HepG2 (cell line): ENCODE measurements around the gene USP5. TPM values are rescaled to one million over a fixed set of nuclear protein-coding genes. Genes with fewer than 3 reads are reported as not detected.

ENCODE experiments used
- ATAC-seq: fragments of 200-7000 bp; cut with Tn5 transposase; 3 replicates; pipeline ENCODE4 v1.9.1; 2020; ENCODE audit warnings: mild to moderate bottlenecking, moderate library complexity
- BruUV-seq: library from RNA; stranded (reverse); fragments of 400-500 nt; replicated peaks from 2 replicates; lab custom pipeline; 2021; lab: Mats Ljungman, UMichigan
- CTCF ChIA-PET: fragments of 300-600 bp; formaldehyde crosslinking; extraction: SDS; loops from one replicate; lab custom pipeline; 2021; ENCODE audit warnings: low total read pairs, inconsistent platforms, low intra/inter-chr PET ratio; lab: Yijun Ruan, JAX
- POLR2A ChIA-PET: fragments of 350-600 bp; sonication (Branson Sonifier 250); formaldehyde crosslinking; loops from one replicate; lab custom pipeline; 2020; ENCODE audit warnings: antibody characterized with exemption, inconsistent platforms; lab: Yijun Ruan, JAX
- DNase-seq: peaks from one replicate; pipeline ENCODE4 v3.0.0-alpha.2; 2015; ENCODE audit warnings: low spot score
- FAIRE-seq: peaks from 3 replicates; lab custom pipeline; 2011; peaks lifted over from hg19 to GRCh38; lab: Jason Lieb, UNC
- H2AFZ ChIP-seq: one replicate; pipeline ENCODE4 v1.6.1; 2011; ENCODE audit warnings: low read length, inconsistent platforms
- H3K27ac ChIP-seq: fragments of 300-600 bp; 3 replicates; pipeline ENCODE4 v1.8.0; 2011; ENCODE audit warnings: mixed run types, mild to moderate bottlenecking, mixed read lengths, low read length, inconsistent platforms; ENCODE audit not compliant: insufficient read depth; ENCODE audit errors: extremely low read length
- H3K27me3 ChIP-seq, 2 experiments: fragments of 200-600 bp in 1 of 2; 2 replicates in 1 of 2; 3 replicates in 1 of 2; pipeline versions ENCODE4 v1.6.0 to v1.8.0; 2011; ENCODE audit warnings: low read length in 2 of 2, mild to moderate bottlenecking in 2 of 2, moderate library complexity in 2 of 2, inconsistent platforms in 1 of 2; ENCODE audit not compliant: insufficient read depth in 2 of 2, control insufficient read depth in 1 of 2
- H3K36me3 ChIP-seq, 2 experiments: fragments of 200-600 bp in 1 of 2; replicated peaks in 1 of 2; 2 replicates in 1 of 2; 3 replicates in 1 of 2; pipeline versions ENCODE4 v1.5.1 to v1.8.0; 2011; ENCODE audit warnings: low read length in 2 of 2, inconsistent platforms in 1 of 2; ENCODE audit not compliant: insufficient read depth in 2 of 2, control insufficient read depth in 1 of 2
- H3K4me1 ChIP-seq: 2 replicates; pipeline ENCODE4 v1.5.1; 2012; ENCODE audit warnings: low read length, inconsistent platforms; ENCODE audit not compliant: insufficient read depth
- H3K4me2 ChIP-seq: 2 replicates; pipeline ENCODE4 v1.6.0; 2011; ENCODE audit warnings: low read depth, low read length, inconsistent platforms
- H3K4me3 ChIP-seq, 3 experiments: fragments of 200-600 bp in 1 of 3; sonication (generic), shearing (Covaris generic) in 1 of 3; replicated peaks in 1 of 3; 2 replicates each; pipeline ENCODE4 v1.5.1; 2011 to 2016; ENCODE audit warnings: low read length in 3 of 3, inconsistent platforms in 2 of 3, low read depth in 2 of 3, mild to moderate bottlenecking in 2 of 3, control low read depth in 1 of 3, mixed read lengths in 1 of 3; ENCODE audit not compliant: insufficient read depth in 1 of 3
- H3K79me2 ChIP-seq: one replicate; pipeline ENCODE4 v1.6.1; 2011; ENCODE audit warnings: low read length, inconsistent platforms; ENCODE audit not compliant: insufficient read depth
- H3K9ac ChIP-seq: 2 replicates; pipeline ENCODE4 v1.6.0; 2011; ENCODE audit warnings: mild to moderate bottlenecking, low read depth, low read length, inconsistent platforms; ENCODE audit not compliant: insufficient read depth
- H3K9me3 ChIP-seq: 2 replicates; pipeline ENCODE4 v1.5.1; 2012; ENCODE audit warnings: mild to moderate bottlenecking, low read length
- H4K20me1 ChIP-seq: 2 replicates; pipeline ENCODE4 v1.6.0; 2011; ENCODE audit warnings: inconsistent platforms, mild to moderate bottlenecking, low read length, moderate library complexity; ENCODE audit not compliant: insufficient read depth
- BRD4 ChIP-seq: sonication (generic); formaldehyde crosslinking; IDR thresholded peaks from 2 replicates; pipeline ENCODE4 v1.4.0; 2020; ENCODE audit warnings: missing genetic modification reagents
- CREBL2 ChIP-seq: sonication (generic); formaldehyde crosslinking; IDR thresholded peaks from 2 replicates; pipeline ENCODE4 v1.8.1; 2023; ENCODE audit warnings: missing genetic modification reagents, mild to moderate bottlenecking, borderline replicate concordance
- GATA4 ChIP-seq: sonication (generic); IDR thresholded peaks from 2 replicates; pipeline ENCODE4 v1.6.1; 2016; ENCODE audit warnings: antibody characterized with exemption, low read depth, borderline replicate concordance
- HMG20A ChIP-seq: IDR thresholded peaks from 2 replicates; pipeline ENCODE4 v1.6.1; 2016; ENCODE audit warnings: borderline replicate concordance
- HNRNPL ChIP-seq: fragments of 200-400 bp; formaldehyde crosslinking; IDR thresholded peaks from 2 replicates; pipeline ENCODE4 v1.6.1; 2017; ENCODE audit warnings: mild to moderate bottlenecking, low read depth, low read length
- JDP2 ChIP-seq: sonication (generic); formaldehyde crosslinking; IDR thresholded peaks from 2 replicates; pipeline ENCODE4 v1.8.1; 2022; ENCODE audit warnings: missing genetic modification reagents, borderline replicate concordance
- KLF15 ChIP-seq: sonication (generic); formaldehyde crosslinking; IDR thresholded peaks from 2 replicates; pipeline ENCODE4 v1.8.1; 2023; ENCODE audit warnings: borderline replicate concordance, mild to moderate bottlenecking, inconsistent platforms, missing genetic modification reagents, mixed read lengths
- MBNL3 ChIP-seq: fragments of 250-450 bp; sonication (Bioruptor Pico); conservative IDR thresholded peaks from 2 replicates; pipeline ENCODE4 v1.8.0; 2022; ENCODE audit warnings: mild to moderate bottlenecking, inconsistent platforms
- NFE2L2 ChIP-seq: fragments of 150-350 bp; IDR thresholded peaks from 2 replicates; pipeline ENCODE4 v1.6.1; 2014; ENCODE audit warnings: low read length
- NR0B2 ChIP-seq: sonication (generic); formaldehyde crosslinking; IDR thresholded peaks from 2 replicates; pipeline ENCODE4 v1.4.0; 2020; ENCODE audit warnings: mild to moderate bottlenecking, missing genetic modification reagents
- TERF1 ChIP-seq: sonication (generic); formaldehyde crosslinking; IDR thresholded peaks from 2 replicates; pipeline ENCODE4 v1.8.0; 2022; ENCODE audit warnings: mild to moderate bottlenecking, missing genetic modification reagents, moderate library complexity
- ZGPAT ChIP-seq: IDR thresholded peaks from 2 replicates; pipeline ENCODE4 v1.6.1; 2016; ENCODE audit warnings: mild to moderate bottlenecking
- ZKSCAN5 ChIP-seq: sonication (generic); formaldehyde crosslinking; IDR thresholded peaks from 2 replicates; pipeline ENCODE4 v1.5.1; 2020; ENCODE audit warnings: mild to moderate bottlenecking, missing genetic modification reagents
- ZNF10 ChIP-seq: sonication (generic); formaldehyde crosslinking; IDR thresholded peaks from 2 replicates; pipeline ENCODE4 v1.4.0; 2020; ENCODE audit warnings: mild to moderate bottlenecking, low read depth, missing genetic modification reagents, borderline replicate concordance
- ZNF33A ChIP-seq: sonication (generic); formaldehyde crosslinking; IDR thresholded peaks from 2 replicates; pipeline ENCODE4 v1.5.1; 2020; ENCODE audit warnings: missing genetic modification reagents, mild to moderate bottlenecking, moderate library complexity, borderline replicate concordance
- WGBS: methylation state at CpG from one replicate; pipeline ENCODE4 v1.1.6; 2017; ENCODE audit warnings: low lambda C conversion rate; 5-methylcytosine and 5-hydroxymethylcytosine counted together
- in situ Hi-C: cut with HindIII; loops from 2 replicates; pipeline ENCODE4 v1.10.0; 2017; ENCODE audit warnings: low pct_unique_long_range_greater_than_20kb; ENCODE audit not compliant: extremely low pct_ligation_motif_present
- intact Hi-C: fragments of 100-400 bp; cut with micrococcal nuclease; formaldehyde crosslinking; loops from one replicate; pipeline ENCODE4 v1.10.0; 2022; ENCODE audit not compliant: unreplicated experiment
- polyA plus RNA-seq, 8 experiments: library from polyadenylated mRNA; depleted of rRNA in 3 of 8; stranded (reverse) in 7 of 8; unstranded in 1 of 8; fragments of >200 nt; fragmentation: Illumina TruSeq in 4 of 8; extraction: Trizol in 4 of 8; gene quantifications; 2 replicates each; pipeline versions ENCODE4 v1.2.1 to v1.2.3, GENCODE V29; 2011 to 2016; ENCODE audit warnings: low read depth in 4 of 8, missing spikeins in 1 of 8, mixed read lengths in 1 of 8; ENCODE audit not compliant: insufficient read depth in 1 of 8
- total RNA-seq, 5 experiments: library from RNA; depleted of rRNA; stranded (reverse); fragments of >200 nt; fragmentation: Illumina TruSeq; extraction: Trizol; gene quantifications; 2 replicates each; pipeline ENCODE4 v1.2.3, GENCODE V29; 2016; ENCODE audit warnings: low read depth in 1 of 5

Gene USP5
- total and polyA plus RNA-seq, 2 of the 13 experiments (the other 11 are each of a cell fraction or from before 2014, with no cell fraction given), result 39.6 to 56.0 TPM

GRCh38 chr12:6830286-6830890 is 21.6 kb upstream of the USP5 start:
- peak overlapping the region; percentile 85 for H3K4me2 ChIP-seq
- H3K36me3 ChIP-seq, result peaks cover 14 to 25% of the 10 kb centered on the region in 2 experiments; a peak in 4 of 5 replicates
- no peak for FAIRE-seq
- H3K9me3 ChIP-seq, result no peaks in the 10 kb centered on the region
- in situ Hi-C loops, result no loop called here
- CTCF ChIA-PET, result no interaction called here
- peak overlapping the region in 1 of 3 experiments; percentile 100; a peak in 1 of 6 replicates for H3K4me3 ChIP-seq
- TF ChIP-seq NFE2L2 (no peak), HMG20A (CRISPR knock-in tag) (no peak), ZKSCAN5 (CRISPR knock-in tag) (no peak), ZNF33A (CRISPR knock-in tag) (no peak), ZNF10 (CRISPR knock-in tag) (no peak)
- TF ChIP-seq, all 625 proteins: peak for 0
- Histone ChIP-seq H3K79me2 (peaks cover 16% of the 10 kb centered on the region), H4K20me1 (no peaks in the 10 kb centered on the region), H2AFZ (no peak overlapping the region), H3K27me3 (no peaks in the 10 kb centered on the region), H3K27ac (no peak overlapping the region), H3K4me1 (peaks cover 24% of the 10 kb centered on the region), H3K9ac (peak overlapping the region; percentile 97)
- DNase-seq, result no peak
- no TSS peak for BruUV-seq
- no peak for ATAC-seq
- intact Hi-C loops, result no loop called here
- 98% methylated on average over 8 of the region's 11 CpGs for WGBS
- POLR2A ChIA-PET, result interaction anchor here (1.0 to 4.7 kb wide), 5 partner anchors 9 to 217 kb away, joined by 3 to 20 read pairs (median 15); partner anchors contain the start of genes CDCA3, COPS7A, GPR162 and MLF2

- Histone ChIP-seq H3K27ac (no peak overlapping the region), H3K4me1 (peaks cover 24% of the 10 kb centered on the region), H3K27me3 (no peaks in the 10 kb centered on the region), H2AFZ (no peak overlapping the region), H3K4me2 (no peak overlapping the region), H3K36me3 (peaks cover 14 to 25% of the 10 kb centered on the region in 2 experiments; a peak in 4 of 5 replicates), H3K4me3 (no peak overlapping the region), H4K20me1 (no peaks in the 10 kb centered on the region), H3K9me3 (no peaks in the 10 kb centered on the region), H3K9ac (no peak overlapping the region), H3K79me2 (peaks cover 16% of the 10 kb centered on the region)
- ATAC-seq (no peak), FAIRE-seq (no peak), DNase-seq (no peak)
- intact Hi-C loops, result no loop called here
- CTCF ChIA-PET, result no interaction called here
- BruUV-seq, result no TSS peak
- POLR2A ChIA-PET, result interaction anchor here (4.7 kb wide), 1 partner anchor 78 kb away, joined by 20 read pairs; the partner anchor contains the start of gene MLF2
- in situ Hi-C loops, result no loop called here
- WGBS, result 92% methylated on average over 4 of the region's 6 CpGs
- TF ChIP-seq GATA4, result no peak
- TF ChIP-seq HNRNPL, result no peak
- no peak for TF ChIP-seq ZGPAT
- TF ChIP-seq JDP2, result no peak
- no peak for TF ChIP-seq NR0B2 (CRISPR knock-in tag)
- TF ChIP-seq CREBL2 (CRISPR knock-in tag), result no peak
- no peak for TF ChIP-seq TERF1 (CRISPR knock-in tag)
- no peak for TF ChIP-seq BRD4 (CRISPR knock-in tag)
- no peak for TF ChIP-seq MBNL3 (CRISPR knock-in tag)
- TF ChIP-seq KLF15 (CRISPR knock-in tag), result no peak
Observed at GRCh38 chr12:6830999-6831398, 21.0 kb upstream of the USP5 start.
